Measurements from ENCODE around the gene NET1.

NET1 gene

GRCh38 chr10:5496261-5497250 is 84.2 kb downstream of the NET1 start:
- DNase-seq (ENCODE audit: extremely low spot score, insufficient read length, low read depth) (no peak), FAIRE-seq (no peak)

- FAIRE-seq (no peak), DNase-seq (ENCODE audit: extremely low spot score, insufficient read length, low read depth) (no peak)
Observed at GRCh38 chr10:5497289-5497688, 84.9 kb downstream of the NET1 start.

GRCh38 chr10:5497948-5498730 is 85.8 kb downstream of the NET1 start:
- DNase-seq (ENCODE audit: extremely low spot score, insufficient read length, low read depth) (no peak), FAIRE-seq (peak; percentile 12)

- DNase-seq (ENCODE audit: extremely low spot score, insufficient read length, low read depth) (no peak), FAIRE-seq (no peak)
Observed at GRCh38 chr10:5498791-5499492, 86.6 kb downstream of the NET1 start.

GRCh38 chr10:5499493-5500140 is 87.3 kb downstream of the NET1 start, which contains the start of gene CALML5:
CALML5 (minus strand) TSS chr10:5499570; CDS start chr10:5499438, 132 bp downstream.
- no peak for FAIRE-seq
- DNase-seq (ENCODE audit: extremely low spot score, insufficient read length, low read depth), result no peak

GRCh38 chr10:5500162-5500670 is 87.9 kb downstream of the NET1 start:
- DNase-seq (ENCODE audit: extremely low spot score, insufficient read length, low read depth) (no peak), FAIRE-seq (no peak)

- no peak for FAIRE-seq
- DNase-seq (ENCODE audit: extremely low spot score, insufficient read length, low read depth), result no peak
Observed at GRCh38 chr10:5500910-5501309, 88.6 kb downstream of the NET1 start.

- FAIRE-seq (no peak), DNase-seq (ENCODE audit: extremely low spot score, insufficient read length, low read depth) (no peak)
Observed at GRCh38 chr10:5502061-5502521, 89.7 kb downstream of the NET1 start.

GRCh38 chr10:5502571-5503476 is 90.5 kb downstream of the NET1 start:
- FAIRE-seq (no peak), DNase-seq (ENCODE audit: extremely low spot score, insufficient read length, low read depth) (no peak)

GRCh38 chr10:5503477-5503835 is 91.1 kb downstream of the NET1 start:
- no peak for DNase-seq (ENCODE audit: extremely low spot score, insufficient read length, low read depth)
- no peak for FAIRE-seq

GRCh38 chr10:5504146-5505072 is 92.1 kb downstream of the NET1 start:
- FAIRE-seq (no peak), DNase-seq (ENCODE audit: extremely low spot score, insufficient read length, low read depth) (no peak)

GRCh38 chr10:5506246-5506645 is 93.9 kb downstream of the NET1 start:
- FAIRE-seq, result no peak
- DNase-seq (ENCODE audit: extremely low spot score, insufficient read length, low read depth), result no peak

GRCh38 chr10:5506751-5507648 is 94.6 kb downstream of the NET1 start:
- FAIRE-seq (no peak), DNase-seq (ENCODE audit: extremely low spot score, insufficient read length, low read depth) (no peak)

GRCh38 chr10:5507649-5508131 is 95.3 kb downstream of the NET1 start:
- FAIRE-seq, result no peak
- no peak for DNase-seq (ENCODE audit: extremely low spot score, insufficient read length, low read depth)

- no peak for DNase-seq (ENCODE audit: extremely low spot score, insufficient read length, low read depth)
- no peak for FAIRE-seq
Observed at GRCh38 chr10:5508161-5508604, 95.8 kb downstream of the NET1 start.

All from GM18507 (cell line).